K562 (cell line): Measurements from ENCODE around the gene TMEM170A. TPM values are rescaled to one million over a fixed set of nuclear protein-coding genes. Genes with fewer than 3 reads are reported as not detected.
A peak's percentile ranks its signal among the peaks of the same experiment; 100 is the strongest.

Source experiments
- CAMTA2 ChIP-seq: fragments of 250-450 bp; sonication (Bioruptor Pico); conservative IDR thresholded peaks from 2 replicates; pipeline ENCODE4 v1.5.1; 2022
- CREM ChIP-seq: IDR thresholded peaks from 2 replicates; pipeline ENCODE4 v1.6.1; 2014; ENCODE audit warnings: antibody characterized with exemption, low read depth
- CSDE1 ChIP-seq, 2 experiments: fragments of 450-650 bp; IDR thresholded peaks; 2 replicates each; pipeline ENCODE4 v1.6.1; 2016; ENCODE audit warnings: mild to moderate bottlenecking in 1 of 2
- ELF4 ChIP-seq: fragments of 450-650 bp; formaldehyde crosslinking; IDR thresholded peaks from 2 replicates; pipeline ENCODE4 v1.4.0; 2022; ENCODE audit warnings: missing genetic modification characterization
- ERF ChIP-seq: fragments of 450-650 bp; formaldehyde crosslinking; IDR thresholded peaks from 2 replicates; pipeline ENCODE4 v1.4.0; 2020; ENCODE audit warnings: mild to moderate bottlenecking, mixed read lengths
- ETS2 ChIP-seq: IDR thresholded peaks from 2 replicates; pipeline ENCODE4 v1.6.1; 2016; ENCODE audit warnings: borderline replicate concordance, missing genetic modification characterization, mild to moderate bottlenecking, moderate library complexity, missing compliant biosample characterization; ENCODE audit not compliant: poor library complexity, severe bottlenecking
- FOXJ3 ChIP-seq: sonication (generic); formaldehyde crosslinking; IDR thresholded peaks from 2 replicates; pipeline ENCODE4 v1.4.0; 2020; ENCODE audit warnings: mild to moderate bottlenecking, missing genetic modification reagents
- KDM2B ChIP-seq: fragments of 250-450 bp; sonication (Bioruptor Pico); IDR thresholded peaks from 2 replicates; pipeline ENCODE4 v1.8.0; 2021; ENCODE audit warnings: mild to moderate bottlenecking, moderate library complexity
- KLF16 ChIP-seq: IDR thresholded peaks from 2 replicates; pipeline ENCODE4 v1.6.1; 2016; ENCODE audit warnings: antibody characterized with exemption
- MCM3 ChIP-seq: fragments of 450-650 bp; IDR thresholded peaks from 2 replicates; pipeline ENCODE4 v1.6.1; 2016
- NR3C1 ChIP-seq: sonication (generic); formaldehyde crosslinking; IDR thresholded peaks from 2 replicates; pipeline ENCODE4 v1.8.1; 2022; ENCODE audit warnings: missing genetic modification reagents
- RBBP5 ChIP-seq: fragments of 200-600 bp; sonication (generic); IDR thresholded peaks from 2 replicates; pipeline ENCODE4 v1.6.1; 2012; ENCODE audit warnings: borderline replicate concordance, mild to moderate bottlenecking, low read length, control low read depth, inconsistent platforms; ENCODE audit not compliant: insufficient read depth, poor library complexity, severe bottlenecking
- ZNF263 ChIP-seq: sonication (generic); formaldehyde crosslinking; IDR thresholded peaks from 2 replicates; pipeline ENCODE4 v1.8.0; 2022; ENCODE audit warnings: mild to moderate bottlenecking, missing genetic modification reagents, borderline replicate concordance
- ZNF76 ChIP-seq: fragments of 250-450 bp; sonication (Bioruptor Pico); IDR thresholded peaks from 2 replicates; pipeline ENCODE4 v1.4.0; 2020; ENCODE audit warnings: mild to moderate bottlenecking, moderate library complexity, borderline replicate concordance
- polyA plus RNA-seq, 8 experiments: library from polyadenylated mRNA; depleted of rRNA in 4 of 8; stranded (reverse) in 5 of 8; unstranded in 3 of 8; fragments of >200 nt; fragmentation: Nextera tagmentation in 2 of 8; fragmentation: Illumina TruSeq in 1 of 8; extraction: Ambion mirVana in 2 of 8; extraction: Trizol in 1 of 8; gene quantifications; 2 replicates each; pipeline versions ENCODE4 v1.2.1 to v1.2.3, GENCODE V29; 2011 to 2014; ENCODE audit warnings: inconsistent platforms in 1 of 8, missing spikeins in 1 of 8
- total RNA-seq, 7 experiments: library from RNA; depleted of rRNA in 6 of 7; stranded (reverse); fragments of >200 nt in 6 of 7; fragmentation: Illumina TruSeq in 2 of 7; extraction: Trizol in 2 of 7; gene quantifications; 2 replicates each; pipeline versions ENCODE4 v1.2.1 to v1.2.3, GENCODE V29; 2011 to 2021; ENCODE audit warnings: low replicate concordance in 1 of 7
- TF ChIP-seq, protein P1 (sequence below), 2 experiments: fragments of 450-650 bp; formaldehyde crosslinking in 1 of 2; IDR thresholded peaks; 2 replicates each; pipeline versions ENCODE4 v1.4.0 to v1.6.1; 2014 to 2020; ENCODE audit warnings: mild to moderate bottlenecking in 2 of 2, borderline replicate concordance in 1 of 2, low read depth in 1 of 2
- TF ChIP-seq, protein P2 (sequence below): IDR thresholded peaks from 2 replicates; pipeline ENCODE4 v1.6.1; 2012; ENCODE audit warnings: low read depth, low read length, improper control_type of control experiment, borderline replicate concordance

The TMEM170A gene
- total and polyA plus RNA-seq, 9 of the 15 experiments (the other 6 are each of a cell fraction or from before 2014, with no cell fraction given): 6.1 to 30.2 (median 15.0) TPM

DNA sequence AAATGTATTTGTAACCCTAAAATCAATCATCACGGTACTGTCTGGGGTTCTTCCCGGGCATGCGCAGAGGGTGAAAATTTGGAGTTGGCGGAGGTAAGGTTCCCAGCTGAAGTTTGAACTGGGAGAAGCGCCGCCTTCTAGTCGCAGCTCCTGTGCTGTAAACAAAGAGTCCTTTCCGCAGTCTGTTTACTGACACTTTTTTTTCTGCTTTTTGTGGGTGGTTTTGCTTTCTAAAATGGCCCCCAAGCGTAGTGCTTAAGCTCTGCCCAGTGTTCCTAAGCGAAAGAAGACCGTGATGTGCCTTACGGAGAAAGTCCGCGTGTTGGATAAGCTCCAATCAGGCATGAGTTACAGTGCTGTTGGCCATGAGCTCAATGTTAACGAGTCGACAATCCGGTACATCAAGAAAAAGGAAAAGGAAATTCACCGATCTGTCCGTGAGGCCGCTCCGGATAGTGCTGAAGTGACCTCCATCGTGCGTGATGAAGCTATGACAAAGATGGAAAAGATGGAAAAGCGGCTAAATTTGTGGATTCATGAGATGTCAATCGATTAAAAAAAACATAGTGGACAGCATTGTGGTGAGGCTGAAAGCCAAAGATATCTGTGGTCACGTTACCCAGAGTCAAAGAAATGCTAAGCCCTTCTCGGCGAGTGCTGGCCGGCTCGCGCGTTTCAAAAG is 30.6 kb downstream of the TMEM170A start (continued):
- TF ChIP-seq CSDE1 (IDR thresholded peaks at IDR 0.05) (no peak), RBBP5 (peak; percentile 61), ZNF263 (CRISPR knock-in tag) (0 out of 2 replicates have a peak, but pooled peaks have one; percentile 35), MCM3 (no peak), ERF (CRISPR knock-in tag) (no peak), ZNF76 (no peak), ETS2 (tag) (no peak), FOXJ3 (CRISPR knock-in tag) (no peak), CREM (peak; percentile 34; the same call in 1 of the 2 replicates), KLF16 (no peak), NR3C1 (CRISPR knock-in tag) (no peak), ELF4 (no peak), KDM2B (CRISPR knock-in tag) (no peak), CAMTA2 (no peak)
- TF ChIP-seq, protein P1, sequence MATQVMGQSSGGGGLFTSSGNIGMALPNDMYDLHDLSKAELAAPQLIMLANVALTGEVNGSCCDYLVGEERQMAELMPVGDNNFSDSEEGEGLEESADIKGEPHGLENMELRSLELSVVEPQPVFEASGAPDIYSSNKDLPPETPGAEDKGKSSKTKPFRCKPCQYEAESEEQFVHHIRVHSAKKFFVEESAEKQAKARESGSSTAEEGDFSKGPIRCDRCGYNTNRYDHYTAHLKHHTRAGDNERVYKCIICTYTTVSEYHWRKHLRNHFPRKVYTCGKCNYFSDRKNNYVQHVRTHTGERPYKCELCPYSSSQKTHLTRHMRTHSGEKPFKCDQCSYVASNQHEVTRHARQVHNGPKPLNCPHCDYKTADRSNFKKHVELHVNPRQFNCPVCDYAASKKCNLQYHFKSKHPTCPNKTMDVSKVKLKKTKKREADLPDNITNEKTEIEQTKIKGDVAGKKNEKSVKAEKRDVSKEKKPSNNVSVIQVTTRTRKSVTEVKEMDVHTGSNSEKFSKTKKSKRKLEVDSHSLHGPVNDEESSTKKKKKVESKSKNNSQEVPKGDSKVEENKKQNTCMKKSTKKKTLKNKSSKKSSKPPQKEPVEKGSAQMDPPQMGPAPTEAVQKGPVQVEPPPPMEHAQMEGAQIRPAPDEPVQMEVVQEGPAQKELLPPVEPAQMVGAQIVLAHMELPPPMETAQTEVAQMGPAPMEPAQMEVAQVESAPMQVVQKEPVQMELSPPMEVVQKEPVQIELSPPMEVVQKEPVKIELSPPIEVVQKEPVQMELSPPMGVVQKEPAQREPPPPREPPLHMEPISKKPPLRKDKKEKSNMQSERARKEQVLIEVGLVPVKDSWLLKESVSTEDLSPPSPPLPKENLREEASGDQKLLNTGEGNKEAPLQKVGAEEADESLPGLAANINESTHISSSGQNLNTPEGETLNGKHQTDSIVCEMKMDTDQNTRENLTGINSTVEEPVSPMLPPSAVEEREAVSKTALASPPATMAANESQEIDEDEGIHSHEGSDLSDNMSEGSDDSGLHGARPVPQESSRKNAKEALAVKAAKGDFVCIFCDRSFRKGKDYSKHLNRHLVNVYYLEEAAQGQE (IDR thresholded peaks at IDR 0.05; ENCODE audit: borderline replicate concordance): no peak
- TF ChIP-seq, protein P1 (CRISPR knock-in tag; IDR thresholded peaks at IDR 0.05; ENCODE audit: low read depth): no peak
- TF ChIP-seq, protein P2, sequence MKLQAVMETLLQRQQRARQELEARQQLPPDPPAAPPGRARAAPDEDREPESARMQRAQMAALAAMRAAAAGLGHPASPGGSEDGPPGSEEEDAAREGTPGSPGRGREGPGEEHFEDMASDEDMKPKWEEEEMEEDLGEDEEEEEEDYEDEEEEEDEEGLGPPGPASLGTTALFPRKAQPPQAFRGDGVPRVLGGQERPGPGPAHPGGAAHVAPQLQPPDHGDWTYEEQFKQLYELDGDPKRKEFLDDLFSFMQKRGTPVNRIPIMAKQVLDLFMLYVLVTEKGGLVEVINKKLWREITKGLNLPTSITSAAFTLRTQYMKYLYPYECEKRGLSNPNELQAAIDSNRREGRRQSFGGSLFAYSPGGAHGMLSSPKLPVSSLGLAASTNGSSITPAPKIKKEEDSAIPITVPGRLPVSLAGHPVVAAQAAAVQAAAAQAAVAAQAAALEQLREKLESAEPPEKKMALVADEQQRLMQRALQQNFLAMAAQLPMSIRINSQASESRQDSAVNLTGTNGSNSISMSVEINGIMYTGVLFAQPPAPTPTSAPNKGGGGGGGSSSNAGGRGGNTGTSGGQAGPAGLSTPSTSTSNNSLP: no peak
